ENCODE results near the gene CD22. TPM values are rescaled to one million over a fixed set of nuclear protein-coding genes. Genes with fewer than 3 reads are reported as not detected.
A peak's percentile ranks its signal among the peaks of the same experiment; 100 is the strongest.

CD22 gene
- total and polyA plus RNA-seq, 2 of the 13 experiments (the other 11 are each of a cell fraction or from before 2014, with no cell fraction given): 0.71 to 1.7 TPM

DNA sequence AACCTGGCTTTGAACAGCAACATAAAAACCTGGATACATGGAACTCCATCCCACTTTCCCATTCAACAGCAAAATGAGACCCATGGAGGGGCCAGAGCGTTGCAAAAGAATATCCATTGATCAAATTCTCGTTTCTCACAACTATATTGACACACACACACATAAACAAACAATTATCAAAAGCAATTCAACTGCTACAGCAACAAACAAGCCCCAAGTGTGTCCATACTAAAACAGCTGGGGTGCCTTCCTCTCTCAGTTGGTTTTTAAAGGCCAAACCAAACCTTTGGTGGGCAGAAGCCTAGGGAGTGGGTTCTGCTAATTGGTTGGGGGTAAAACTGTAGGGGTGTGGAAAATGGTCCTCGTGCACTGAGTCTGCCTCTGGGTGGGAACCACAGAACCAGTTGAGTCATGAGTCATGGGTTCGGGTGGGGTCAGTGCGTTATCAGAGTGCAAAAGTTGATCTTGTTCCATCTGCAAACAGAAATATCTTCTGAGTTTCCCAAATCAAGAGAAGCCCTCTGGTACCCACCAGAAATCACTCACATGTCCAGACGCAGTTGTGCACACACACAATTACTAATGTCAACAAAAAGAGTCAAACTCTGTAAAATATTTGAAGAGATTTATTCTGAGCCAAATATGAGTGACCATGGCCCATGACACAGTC, 60.3 kb downstream of the CD22 start (continued):
- TF ChIP-seq, protein P1, sequence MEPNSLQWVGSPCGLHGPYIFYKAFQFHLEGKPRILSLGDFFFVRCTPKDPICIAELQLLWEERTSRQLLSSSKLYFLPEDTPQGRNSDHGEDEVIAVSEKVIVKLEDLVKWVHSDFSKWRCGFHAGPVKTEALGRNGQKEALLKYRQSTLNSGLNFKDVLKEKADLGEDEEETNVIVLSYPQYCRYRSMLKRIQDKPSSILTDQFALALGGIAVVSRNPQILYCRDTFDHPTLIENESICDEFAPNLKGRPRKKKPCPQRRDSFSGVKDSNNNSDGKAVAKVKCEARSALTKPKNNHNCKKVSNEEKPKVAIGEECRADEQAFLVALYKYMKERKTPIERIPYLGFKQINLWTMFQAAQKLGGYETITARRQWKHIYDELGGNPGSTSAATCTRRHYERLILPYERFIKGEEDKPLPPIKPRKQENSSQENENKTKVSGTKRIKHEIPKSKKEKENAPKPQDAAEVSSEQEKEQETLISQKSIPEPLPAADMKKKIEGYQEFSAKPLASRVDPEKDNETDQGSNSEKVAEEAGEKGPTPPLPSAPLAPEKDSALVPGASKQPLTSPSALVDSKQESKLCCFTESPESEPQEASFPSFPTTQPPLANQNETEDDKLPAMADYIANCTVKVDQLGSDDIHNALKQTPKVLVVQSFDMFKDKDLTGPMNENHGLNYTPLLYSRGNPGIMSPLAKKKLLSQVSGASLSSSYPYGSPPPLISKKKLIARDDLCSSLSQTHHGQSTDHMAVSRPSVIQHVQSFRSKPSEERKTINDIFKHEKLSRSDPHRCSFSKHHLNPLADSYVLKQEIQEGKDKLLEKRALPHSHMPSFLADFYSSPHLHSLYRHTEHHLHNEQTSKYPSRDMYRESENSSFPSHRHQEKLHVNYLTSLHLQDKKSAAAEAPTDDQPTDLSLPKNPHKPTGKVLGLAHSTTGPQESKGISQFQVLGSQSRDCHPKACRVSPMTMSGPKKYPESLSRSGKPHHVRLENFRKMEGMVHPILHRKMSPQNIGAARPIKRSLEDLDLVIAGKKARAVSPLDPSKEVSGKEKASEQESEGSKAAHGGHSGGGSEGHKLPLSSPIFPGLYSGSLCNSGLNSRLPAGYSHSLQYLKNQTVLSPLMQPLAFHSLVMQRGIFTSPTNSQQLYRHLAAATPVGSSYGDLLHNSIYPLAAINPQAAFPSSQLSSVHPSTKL (CRISPR knock-in tag; IDR thresholded peaks at IDR 0.05): peak; percentile 64
- no peak for TF ChIP-seq NR3C1 (CRISPR knock-in tag; IDR thresholded peaks at IDR 0.05)
- TF ChIP-seq MTA3 (CRISPR knock-in tag; IDR thresholded peaks at IDR 0.05): no peak
- TF ChIP-seq ZFX (CRISPR knock-in tag; IDR thresholded peaks at IDR 0.05; ENCODE audit: low read depth): no peak
- no peak for TF ChIP-seq ZBTB38 (CRISPR knock-in tag; IDR thresholded peaks at IDR 0.05)
- no peak for TF ChIP-seq CENPT (CRISPR knock-in tag; IDR thresholded peaks at IDR 0.05; ENCODE audit: low read depth)
- TF ChIP-seq STAG1 (CRISPR knock-in tag; IDR thresholded peaks at IDR 0.05): no peak
- no peak for TF ChIP-seq ZNF879 (CRISPR knock-in tag; IDR thresholded peaks at IDR 0.05)
- TF ChIP-seq ISL2 (CRISPR knock-in tag; IDR thresholded peaks at IDR 0.05): peak; percentile 38; the same call in 1 of the 2 replicates
- TF ChIP-seq IKZF5 (CRISPR knock-in tag; IDR thresholded peaks at IDR 0.05): no peak
- TF ChIP-seq TBL1XR1 (IDR thresholded peaks at IDR 0.05; ENCODE audit: borderline replicate concordance, low read length, partially characterized antibody): no peak
- TF ChIP-seq MYC (CRISPR knock-in tag; IDR thresholded peaks at IDR 0.05; ENCODE audit: borderline replicate concordance): no peak
- TF ChIP-seq NCOA2 (CRISPR knock-in tag; IDR thresholded peaks at IDR 0.05): 0 out of 2 replicates have a peak, but pooled peaks have one; percentile 48
- no peak for TF ChIP-seq ZNF672 (CRISPR knock-in tag; IDR thresholded peaks at IDR 0.05)
- 0 out of 2 replicates have a peak, but pooled peaks have one; percentile 14 for TF ChIP-seq CREM (IDR thresholded peaks at IDR 0.05)
- TF ChIP-seq CREM (CRISPR knock-in tag; IDR thresholded peaks at IDR 0.05): no peak
- TF ChIP-seq, protein P2, sequence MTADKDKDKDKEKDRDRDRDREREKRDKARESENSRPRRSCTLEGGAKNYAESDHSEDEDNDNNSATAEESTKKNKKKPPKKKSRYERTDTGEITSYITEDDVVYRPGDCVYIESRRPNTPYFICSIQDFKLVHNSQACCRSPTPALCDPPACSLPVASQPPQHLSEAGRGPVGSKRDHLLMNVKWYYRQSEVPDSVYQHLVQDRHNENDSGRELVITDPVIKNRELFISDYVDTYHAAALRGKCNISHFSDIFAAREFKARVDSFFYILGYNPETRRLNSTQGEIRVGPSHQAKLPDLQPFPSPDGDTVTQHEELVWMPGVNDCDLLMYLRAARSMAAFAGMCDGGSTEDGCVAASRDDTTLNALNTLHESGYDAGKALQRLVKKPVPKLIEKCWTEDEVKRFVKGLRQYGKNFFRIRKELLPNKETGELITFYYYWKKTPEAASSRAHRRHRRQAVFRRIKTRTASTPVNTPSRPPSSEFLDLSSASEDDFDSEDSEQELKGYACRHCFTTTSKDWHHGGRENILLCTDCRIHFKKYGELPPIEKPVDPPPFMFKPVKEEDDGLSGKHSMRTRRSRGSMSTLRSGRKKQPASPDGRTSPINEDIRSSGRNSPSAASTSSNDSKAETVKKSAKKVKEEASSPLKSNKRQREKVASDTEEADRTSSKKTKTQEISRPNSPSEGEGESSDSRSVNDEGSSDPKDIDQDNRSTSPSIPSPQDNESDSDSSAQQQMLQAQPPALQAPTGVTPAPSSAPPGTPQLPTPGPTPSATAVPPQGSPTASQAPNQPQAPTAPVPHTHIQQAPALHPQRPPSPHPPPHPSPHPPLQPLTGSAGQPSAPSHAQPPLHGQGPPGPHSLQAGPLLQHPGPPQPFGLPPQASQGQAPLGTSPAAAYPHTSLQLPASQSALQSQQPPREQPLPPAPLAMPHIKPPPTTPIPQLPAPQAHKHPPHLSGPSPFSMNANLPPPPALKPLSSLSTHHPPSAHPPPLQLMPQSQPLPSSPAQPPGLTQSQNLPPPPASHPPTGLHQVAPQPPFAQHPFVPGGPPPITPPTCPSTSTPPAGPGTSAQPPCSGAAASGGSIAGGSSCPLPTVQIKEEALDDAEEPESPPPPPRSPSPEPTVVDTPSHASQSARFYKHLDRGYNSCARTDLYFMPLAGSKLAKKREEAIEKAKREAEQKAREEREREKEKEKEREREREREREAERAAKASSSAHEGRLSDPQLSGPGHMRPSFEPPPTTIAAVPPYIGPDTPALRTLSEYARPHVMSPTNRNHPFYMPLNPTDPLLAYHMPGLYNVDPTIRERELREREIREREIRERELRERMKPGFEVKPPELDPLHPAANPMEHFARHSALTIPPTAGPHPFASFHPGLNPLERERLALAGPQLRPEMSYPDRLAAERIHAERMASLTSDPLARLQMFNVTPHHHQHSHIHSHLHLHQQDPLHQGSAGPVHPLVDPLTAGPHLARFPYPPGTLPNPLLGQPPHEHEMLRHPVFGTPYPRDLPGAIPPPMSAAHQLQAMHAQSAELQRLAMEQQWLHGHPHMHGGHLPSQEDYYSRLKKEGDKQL (CRISPR knock-in tag; IDR thresholded peaks at IDR 0.05; ENCODE audit: low read depth): no peak
- TF ChIP-seq JUN (CRISPR knock-in tag; IDR thresholded peaks at IDR 0.05): peak; percentile 36; the same call in 1 of the 2 replicates
- no peak for TF ChIP-seq KLF9 (CRISPR knock-in tag; IDR thresholded peaks at IDR 0.05; ENCODE audit: low read depth)
- no peak for TF ChIP-seq KMT2A (CRISPR knock-in tag; IDR thresholded peaks at IDR 0.05)
- peak; percentile 59; the same call in 1 of the 2 replicates for TF ChIP-seq TBX2 (CRISPR knock-in tag; IDR thresholded peaks at IDR 0.05; ENCODE audit: borderline replicate concordance)
- TF ChIP-seq ZNF746 (CRISPR knock-in tag; IDR thresholded peaks at IDR 0.05): no peak

Measured in HepG2 (cell line).